ENCODE measurements around the gene PLPPR4.
"Not testable (repeated sequence)": the region's sequence is repeated elsewhere in the genome, so short reads cannot be mapped to it uniquely, and the experiment has no call there.

The PLPPR4 gene

GRCh38 chr1:99264201-99265021 lies at the start of gene PLPPR4:
Gene PLPPR4, plus strand, starts transcription at chr1:99264492. Its CDS starts 102 bp downstream, at chr1:99264594.
- peak; percentile 51 for DNase-seq

GRCh38 chr1:99216956-99217355 lies 47.3 kb upstream of the PLPPR4 start:
- DNase-seq: no peak

GRCh38 chr1:99217599-99217998 lies 46.7 kb upstream of the PLPPR4 start:
- DNase-seq: no peak

GRCh38 chr1:99218572-99218971 lies 45.7 kb upstream of the PLPPR4 start:
- DNase-seq: no peak

- DNase-seq: no peak
These were observed 45.3 kb upstream of the PLPPR4 start for GRCh38 chr1:99218999-99219398.

GRCh38 chr1:99227056-99227897 lies 37.0 kb upstream of the PLPPR4 start:
- peak; percentile 37 for DNase-seq

GRCh38 chr1:99228153-99228552 lies 36.1 kb upstream of the PLPPR4 start:
- no peak for DNase-seq

- DNase-seq: no peak
These were observed 35.2 kb upstream of the PLPPR4 start for GRCh38 chr1:99229122-99229521.

- no peak for DNase-seq
These were observed 33.6 kb upstream of the PLPPR4 start for GRCh38 chr1:99230695-99231094.

GRCh38 chr1:99232172-99232571 lies 32.1 kb upstream of the PLPPR4 start:
- no peak for DNase-seq

GRCh38 chr1:99233446-99233845 lies 30.8 kb upstream of the PLPPR4 start:
- no peak for DNase-seq

- no peak for DNase-seq
These were observed 27.5 kb upstream of the PLPPR4 start for GRCh38 chr1:99236756-99237155.

- DNase-seq: no peak
These were observed 24.6 kb upstream of the PLPPR4 start for GRCh38 chr1:99239690-99240089.

- no peak for DNase-seq
These were observed 23.7 kb upstream of the PLPPR4 start for GRCh38 chr1:99240621-99241020.

- DNase-seq: no peak
These were observed 18.1 kb upstream of the PLPPR4 start for GRCh38 chr1:99246152-99246551.

- no peak for DNase-seq
These were observed 17.1 kb upstream of the PLPPR4 start for GRCh38 chr1:99247199-99247598.

- DNase-seq: no peak
These were observed 13.6 kb upstream of the PLPPR4 start for GRCh38 chr1:99250728-99251127.

- DNase-seq: no peak
These were observed 13.0 kb upstream of the PLPPR4 start for GRCh38 chr1:99251308-99251707.

GRCh38 chr1:99252630-99253029 lies 11.7 kb upstream of the PLPPR4 start:
- no peak for DNase-seq

GRCh38 chr1:99260402-99260801 lies 3.9 kb upstream of the PLPPR4 start:
- not testable (repeated sequence) for DNase-seq

GRCh38 chr1:99265124-99265523 lies 832 bp downstream of the PLPPR4 start:
- DNase-seq: peak; percentile 37

- DNase-seq: no peak
These were observed 2.4 kb downstream of the PLPPR4 start for GRCh38 chr1:99266726-99267125.

- DNase-seq: no peak
These were observed 3.7 kb downstream of the PLPPR4 start for GRCh38 chr1:99268021-99268420.

- no peak for DNase-seq
These were observed 5.0 kb downstream of the PLPPR4 start for GRCh38 chr1:99269321-99269720.
